Glutamatergic neuron (in vitro differentiated cells): ENCODE data around the gene PACRG. TPM values are rescaled to one million over a fixed set of nuclear protein-coding genes. Genes with fewer than 3 reads are reported as not detected.

Source experiments
- DNase-seq: peaks from one replicate; pipeline ENCODE4 v3.0.0; 2022
- H3K27ac Mint-ChIP-seq: one replicate; pipeline ENCODE4 v1.8.0; 2020; ENCODE audit warnings: mild to moderate bottlenecking, mixed read lengths, inconsistent platforms; ENCODE audit not compliant: unreplicated experiment
- H3K27me3 Mint-ChIP-seq: one replicate; pipeline ENCODE4 v1.8.0; 2020; ENCODE audit warnings: mild to moderate bottlenecking, moderate library complexity, mixed read lengths, inconsistent platforms; ENCODE audit not compliant: unreplicated experiment
- H3K36me3 Mint-ChIP-seq: one replicate; pipeline ENCODE4 v1.8.0; 2020; ENCODE audit warnings: mild to moderate bottlenecking, mixed read lengths, inconsistent platforms; ENCODE audit not compliant: unreplicated experiment
- H3K4me1 Mint-ChIP-seq: one replicate; pipeline ENCODE4 v1.8.0; 2020; ENCODE audit warnings: mild to moderate bottlenecking, low read depth, mixed read lengths, inconsistent platforms; ENCODE audit not compliant: unreplicated experiment
- H3K4me3 Mint-ChIP-seq: one replicate; pipeline ENCODE4 v1.8.0; 2020; ENCODE audit warnings: mild to moderate bottlenecking, mixed read lengths, inconsistent platforms; ENCODE audit not compliant: unreplicated experiment
- H3K9me3 Mint-ChIP-seq: one replicate; pipeline ENCODE4 v1.8.0; 2020; ENCODE audit warnings: mild to moderate bottlenecking, moderate library complexity, mixed read lengths, inconsistent platforms; ENCODE audit not compliant: unreplicated experiment
- total RNA-seq: library from RNA; stranded (reverse); fragmentation: NEBNext Ultra II Directional; extraction: Animal tissue kit (Norgen Biotek cat#: 25700); gene quantifications from one replicate; pipeline ENCODE4 v1.2.1, GENCODE V29; 2021; ENCODE audit not compliant: unreplicated experiment
- TF ChIP-seq, protein P1 (sequence below): fragments of 200-600 bp; sonication (generic); IDR thresholded peaks from one replicate; pipeline ENCODE4 v1.5.0; 2021; ENCODE audit not compliant: partially characterized antibody, unreplicated experiment

The PACRG gene
- total RNA-seq, 1 donor from 2014 or later, result not detected

DNA sequence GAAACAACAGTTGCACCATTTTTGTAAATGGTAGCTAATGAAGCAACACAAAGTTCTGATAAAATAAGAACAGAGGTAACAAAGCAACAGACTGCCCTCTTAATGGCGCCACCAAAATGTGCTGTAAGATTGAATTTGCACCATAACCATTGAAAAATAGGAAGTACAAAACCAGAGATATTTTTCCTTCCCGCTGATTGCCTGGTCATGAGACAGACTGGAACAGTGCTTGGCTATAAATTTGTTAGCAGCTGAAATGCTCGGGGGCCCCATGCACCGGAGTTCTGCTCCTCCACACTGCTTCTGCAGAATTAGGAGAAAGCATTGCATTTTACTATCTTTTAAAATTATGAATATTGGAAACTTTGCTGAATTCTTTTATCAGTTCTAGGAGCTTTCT, 522.3 kb downstream of the PACRG start:
- TF ChIP-seq, protein P1, sequence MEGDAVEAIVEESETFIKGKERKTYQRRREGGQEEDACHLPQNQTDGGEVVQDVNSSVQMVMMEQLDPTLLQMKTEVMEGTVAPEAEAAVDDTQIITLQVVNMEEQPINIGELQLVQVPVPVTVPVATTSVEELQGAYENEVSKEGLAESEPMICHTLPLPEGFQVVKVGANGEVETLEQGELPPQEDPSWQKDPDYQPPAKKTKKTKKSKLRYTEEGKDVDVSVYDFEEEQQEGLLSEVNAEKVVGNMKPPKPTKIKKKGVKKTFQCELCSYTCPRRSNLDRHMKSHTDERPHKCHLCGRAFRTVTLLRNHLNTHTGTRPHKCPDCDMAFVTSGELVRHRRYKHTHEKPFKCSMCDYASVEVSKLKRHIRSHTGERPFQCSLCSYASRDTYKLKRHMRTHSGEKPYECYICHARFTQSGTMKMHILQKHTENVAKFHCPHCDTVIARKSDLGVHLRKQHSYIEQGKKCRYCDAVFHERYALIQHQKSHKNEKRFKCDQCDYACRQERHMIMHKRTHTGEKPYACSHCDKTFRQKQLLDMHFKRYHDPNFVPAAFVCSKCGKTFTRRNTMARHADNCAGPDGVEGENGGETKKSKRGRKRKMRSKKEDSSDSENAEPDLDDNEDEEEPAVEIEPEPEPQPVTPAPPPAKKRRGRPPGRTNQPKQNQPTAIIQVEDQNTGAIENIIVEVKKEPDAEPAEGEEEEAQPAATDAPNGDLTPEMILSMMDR, result no peak
- H3K36me3 Mint-ChIP-seq, result no peaks in the 10 kb centered on the region
- H3K4me3 Mint-ChIP-seq, result no peak overlapping the region
- peaks cover 15% of the 10 kb centered on the region for H3K4me1 Mint-ChIP-seq
- no peaks in the 10 kb centered on the region for H3K27me3 Mint-ChIP-seq
- no peaks in the 10 kb centered on the region for H3K9me3 Mint-ChIP-seq
- H3K27ac Mint-ChIP-seq, result no peak overlapping the region
- no peak for DNase-seq

DNA sequence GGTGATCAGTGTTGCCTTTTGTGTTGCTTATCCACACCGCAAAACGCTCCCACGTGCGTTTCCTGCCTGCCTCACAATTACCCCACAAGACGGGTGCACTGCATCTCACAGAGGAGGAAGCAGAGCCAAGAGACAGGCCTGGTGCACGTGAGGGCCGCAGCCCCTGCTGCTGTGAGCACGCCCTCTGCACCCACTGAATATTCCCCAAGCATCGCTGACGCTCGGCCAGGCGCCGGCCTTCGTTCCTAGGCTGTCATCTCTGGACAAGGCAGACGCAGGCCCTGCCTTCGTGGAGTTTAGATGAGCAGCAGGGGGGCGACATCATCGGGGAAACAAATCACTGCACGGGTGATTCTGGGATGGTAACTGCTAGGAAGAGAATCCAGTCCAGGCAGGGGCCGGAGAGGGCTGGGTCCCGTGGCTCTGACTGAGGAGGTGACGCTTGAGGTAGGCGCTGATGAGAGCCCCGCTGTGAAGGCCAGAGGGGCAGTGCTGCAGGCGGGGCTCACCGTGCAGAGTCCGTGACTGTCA, 524.4 kb downstream of the PACRG start:
- peaks cover 10% of the 10 kb centered on the region for H3K4me1 Mint-ChIP-seq
- no peaks in the 10 kb centered on the region for H3K27me3 Mint-ChIP-seq
- DNase-seq, result no peak
- TF ChIP-seq, protein P1, result no peak
- H3K9me3 Mint-ChIP-seq, result no peaks in the 10 kb centered on the region
- H3K4me3 Mint-ChIP-seq, result no peak overlapping the region
- H3K27ac Mint-ChIP-seq, result no peak overlapping the region
- H3K36me3 Mint-ChIP-seq, result no peaks in the 10 kb centered on the region

DNA sequence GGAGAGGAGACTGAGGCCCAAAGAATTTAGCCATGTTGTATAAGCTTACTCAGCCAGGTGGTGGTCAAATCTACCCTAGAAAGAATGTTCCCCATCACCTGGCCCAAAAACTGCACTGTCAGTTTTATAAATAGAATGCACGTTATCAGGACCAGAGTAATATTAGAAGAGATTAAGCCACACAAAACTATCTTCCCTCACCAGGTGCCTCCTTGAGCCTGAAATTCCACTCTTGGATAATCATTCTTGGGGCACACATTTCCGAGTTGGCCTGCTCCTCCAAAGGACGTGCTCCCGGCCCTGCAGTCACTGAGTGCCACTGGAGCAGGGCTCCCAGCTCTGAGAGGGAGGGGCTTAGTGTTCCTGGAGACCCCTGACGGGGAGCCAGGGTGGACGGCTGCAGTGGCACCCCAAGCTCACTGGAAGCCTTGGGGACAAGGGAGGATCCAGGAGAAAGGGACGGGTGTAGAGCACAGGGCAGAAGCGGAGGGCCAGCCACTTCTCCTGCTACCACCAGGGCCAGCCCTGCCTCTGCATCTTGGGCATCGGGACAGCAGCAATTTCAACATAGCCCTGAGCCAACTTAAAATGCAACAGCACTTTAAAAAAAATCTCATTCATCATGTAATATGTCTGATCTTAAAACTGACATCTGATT, 525.9 kb downstream of the PACRG start:
- Mint-ChIP-seq H3K4me1 (no peaks in the 10 kb centered on the region), H3K36me3 (no peaks in the 10 kb centered on the region), H3K27ac (no peak overlapping the region)

DNA sequence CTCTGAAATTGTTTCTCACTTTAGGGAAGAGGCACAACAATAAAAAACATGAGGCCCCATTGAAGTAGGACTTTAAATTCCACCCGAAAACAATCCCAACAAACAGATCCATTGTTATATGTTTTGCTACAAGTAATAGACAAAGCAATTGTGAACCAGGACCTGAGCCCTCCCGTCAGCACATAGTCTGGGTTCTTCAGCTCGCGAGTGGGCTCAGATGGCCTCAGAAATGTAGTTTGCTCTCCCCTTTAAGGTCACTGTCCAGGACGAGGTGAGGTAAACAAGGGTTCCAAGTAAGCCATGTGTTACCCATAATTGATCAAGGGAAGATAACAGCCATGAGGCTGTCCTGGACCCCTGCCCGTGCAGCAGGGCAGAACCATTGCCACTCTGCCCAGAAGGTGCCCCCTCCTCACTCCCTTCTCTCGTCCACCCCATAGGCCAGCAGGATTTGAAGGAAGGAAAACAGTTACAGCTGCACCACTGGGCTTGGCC, 526.6 kb downstream of the PACRG start:
- DNase-seq, result no peak
- Mint-ChIP-seq H3K4me3 (no peak overlapping the region), H3K4me1 (no peaks in the 10 kb centered on the region), H3K9me3 (no peaks in the 10 kb centered on the region), H3K27me3 (no peaks in the 10 kb centered on the region), H3K36me3 (peaks cover 6% of the 10 kb centered on the region), H3K27ac (no peak overlapping the region)
- TF ChIP-seq, protein P1, result no peak

More for the DNA sequence above, 525.9 kb downstream of the PACRG start:
- Mint-ChIP-seq H3K27me3 (no peaks in the 10 kb centered on the region), H3K4me3 (no peak overlapping the region), H3K9me3 (no peaks in the 10 kb centered on the region)
- no peak for DNase-seq
- TF ChIP-seq, protein P1, result no peak

DNA sequence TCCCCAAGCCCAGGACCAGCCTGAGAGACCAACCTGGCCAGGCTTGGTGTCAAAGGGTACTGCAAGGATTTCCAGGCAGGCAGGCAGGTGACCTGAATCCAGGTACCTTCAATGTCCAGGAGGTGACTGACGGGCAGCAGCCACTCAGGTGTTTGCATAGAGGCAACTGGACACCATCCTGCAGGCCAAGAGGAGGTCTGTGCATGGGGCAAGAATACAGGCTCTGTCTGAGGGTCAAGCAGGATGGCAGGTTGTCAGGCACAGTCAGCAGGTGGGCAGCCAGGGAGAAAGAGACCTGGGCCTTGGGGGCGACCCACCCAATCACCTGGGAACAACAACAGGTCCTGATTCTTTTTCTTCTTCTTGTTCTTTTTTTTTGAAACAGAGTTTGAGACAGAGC, 527.5 kb downstream of the PACRG start:
- Mint-ChIP-seq H3K27ac (no peak overlapping the region), H3K4me1 (peaks cover 4% of the 10 kb centered on the region), H3K27me3 (no peaks in the 10 kb centered on the region), H3K9me3 (peaks cover 3% of the 10 kb centered on the region), H3K4me3 (no peak overlapping the region), H3K36me3 (peaks cover 9% of the 10 kb centered on the region)
- TF ChIP-seq, protein P1, result no peak
- no peak for DNase-seq
